Activated T-cell treated with anti-CD3 and anti-CD28 coated beads, Interleukin-2, amount 50 U/mL, for 24 hours (primary cell): ENCODE data around the gene NKX6-2.
"Not testable (repeated sequence)": the region's sequence is repeated elsewhere in the genome, so short reads cannot be mapped to it uniquely, and the experiment has no call there.

Experiments
- DNase-seq: peaks from one replicate; pipeline ENCODE4 v3.0.0-alpha.2; 2020
- H3K27ac Mint-ChIP-seq: 2 replicates; pipeline ENCODE4 v1.8.0; 2020; ENCODE audit warnings: mild to moderate bottlenecking, mixed read lengths
- H3K27me3 Mint-ChIP-seq: 2 replicates; pipeline ENCODE4 v1.8.0; 2020; ENCODE audit warnings: mixed read lengths
- H3K36me3 Mint-ChIP-seq: 2 replicates; pipeline ENCODE4 v1.8.0; 2020; ENCODE audit warnings: low read depth, mixed read lengths
- H3K4me1 Mint-ChIP-seq: 2 replicates; pipeline ENCODE4 v1.8.0; 2020; ENCODE audit warnings: low read depth, mixed read lengths
- H3K4me3 Mint-ChIP-seq: 2 replicates; pipeline ENCODE4 v1.8.0; 2020; ENCODE audit warnings: mild to moderate bottlenecking, moderate library complexity, mixed read lengths
- H3K9me3 Mint-ChIP-seq: 2 replicates; pipeline ENCODE4 v1.8.0; 2020; ENCODE audit warnings: mixed read lengths

Gene NKX6-2

DNA sequence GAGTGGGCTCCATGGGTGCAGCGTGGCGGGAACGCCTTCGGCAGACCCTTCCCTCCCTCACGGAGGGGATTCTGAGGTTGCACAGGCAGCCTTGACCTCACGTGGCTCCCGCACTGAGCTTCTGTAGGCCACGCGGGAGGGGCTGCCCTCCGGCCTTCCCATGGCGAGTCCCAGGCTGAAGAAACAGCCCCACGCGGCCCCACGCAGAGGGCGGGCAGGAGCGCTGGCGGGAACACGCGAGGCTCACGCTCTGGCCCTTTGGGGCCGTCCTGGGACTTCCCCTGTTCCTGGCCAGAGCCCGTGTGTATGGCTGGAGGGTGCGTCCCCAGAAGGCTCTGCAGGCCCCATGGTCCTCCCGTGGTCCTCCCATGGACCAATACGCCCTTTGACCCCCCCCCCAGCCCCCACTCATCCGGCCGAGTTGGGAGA, 21.7 kb upstream of the NKX6-2 start:
- Mint-ChIP-seq H3K36me3 (no peaks in the 10 kb centered on the region), H3K9me3 (no peaks in the 10 kb centered on the region), H3K27me3 (no peaks in the 10 kb centered on the region), H3K4me3 (no peak overlapping the region), H3K27ac (no peak overlapping the region), H3K4me1 (no peaks in the 10 kb centered on the region)
- no peak for DNase-seq

DNA sequence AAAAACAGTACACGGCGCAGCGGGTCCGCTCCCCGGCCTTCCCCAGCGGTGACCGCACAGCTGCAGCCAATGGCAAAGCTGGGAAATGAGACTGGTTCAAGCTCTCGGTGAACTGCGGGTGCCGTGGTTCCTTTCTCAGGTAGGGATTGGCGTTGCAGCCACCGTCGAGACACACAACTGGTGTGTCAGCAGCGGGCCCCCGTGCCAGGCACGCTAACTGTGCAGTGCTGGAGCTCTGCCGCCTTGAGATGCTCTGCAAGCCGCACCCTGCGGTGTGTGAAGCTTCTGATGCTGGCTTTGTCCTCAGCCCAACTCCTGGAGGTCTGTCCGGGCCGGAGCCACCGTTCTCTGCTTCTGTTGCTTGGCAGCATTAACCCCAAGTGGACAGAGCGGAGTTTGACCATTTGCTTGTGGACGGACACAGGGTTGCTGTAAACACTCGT, 20.6 kb upstream of the NKX6-2 start:
- H3K36me3 Mint-ChIP-seq: no peaks in the 10 kb centered on the region
- H3K27ac Mint-ChIP-seq: no peak overlapping the region
- H3K4me3 Mint-ChIP-seq: no peak overlapping the region
- no peaks in the 10 kb centered on the region for H3K4me1 Mint-ChIP-seq
- no peak for DNase-seq
- H3K9me3 Mint-ChIP-seq: no peaks in the 10 kb centered on the region
- no peaks in the 10 kb centered on the region for H3K27me3 Mint-ChIP-seq

DNA sequence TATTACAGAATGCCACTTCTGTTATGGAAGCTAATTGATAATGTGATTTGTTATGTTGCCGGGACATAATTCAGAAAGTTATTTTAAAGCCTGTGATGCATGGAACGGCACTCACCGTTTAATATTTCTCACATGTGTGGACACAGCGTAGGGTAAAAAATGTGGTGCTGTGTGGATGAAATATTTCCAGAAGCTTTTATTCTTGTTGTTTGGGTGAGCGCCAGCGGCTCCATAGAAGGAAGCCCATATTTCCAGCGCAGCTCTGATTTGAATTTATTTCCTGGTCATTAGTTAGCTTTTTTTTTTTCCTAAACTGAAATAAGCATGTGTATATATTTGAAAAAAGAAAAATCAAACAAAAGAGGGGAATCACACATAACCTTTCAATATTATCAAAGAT, 20.2 kb upstream of the NKX6-2 start:
- Mint-ChIP-seq H3K27ac (no peak overlapping the region), H3K36me3 (no peaks in the 10 kb centered on the region), H3K27me3 (no peaks in the 10 kb centered on the region), H3K4me3 (no peak overlapping the region), H3K9me3 (no peaks in the 10 kb centered on the region), H3K4me1 (no peaks in the 10 kb centered on the region)
- no peak for DNase-seq

DNA sequence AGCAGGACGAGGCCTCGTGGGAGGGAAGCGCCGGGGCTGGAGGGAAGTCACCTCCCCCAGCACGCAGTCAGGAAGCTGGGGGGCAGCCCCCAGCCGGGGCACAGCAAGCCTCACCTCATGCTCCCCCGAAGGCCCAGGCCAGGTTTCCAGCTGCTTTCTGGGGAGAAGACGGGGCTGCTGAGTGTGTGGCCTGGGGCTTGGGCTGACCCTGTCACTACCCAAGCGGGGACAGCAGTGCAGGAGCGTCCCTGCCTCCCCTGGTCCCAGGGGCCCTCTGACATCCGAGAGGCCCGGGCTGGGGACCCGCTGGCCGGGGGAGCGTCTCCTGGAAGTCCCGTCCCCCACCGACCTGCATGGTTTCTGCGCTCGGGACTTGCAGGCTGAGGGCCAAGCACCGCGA, 19.7 kb upstream of the NKX6-2 start:
- H3K27ac Mint-ChIP-seq: no peak overlapping the region
- H3K27me3 Mint-ChIP-seq: no peaks in the 10 kb centered on the region
- H3K9me3 Mint-ChIP-seq: no peaks in the 10 kb centered on the region
- DNase-seq: no peak
- H3K4me1 Mint-ChIP-seq: no peaks in the 10 kb centered on the region
- H3K36me3 Mint-ChIP-seq: no peaks in the 10 kb centered on the region
- no peak overlapping the region for H3K4me3 Mint-ChIP-seq

DNA sequence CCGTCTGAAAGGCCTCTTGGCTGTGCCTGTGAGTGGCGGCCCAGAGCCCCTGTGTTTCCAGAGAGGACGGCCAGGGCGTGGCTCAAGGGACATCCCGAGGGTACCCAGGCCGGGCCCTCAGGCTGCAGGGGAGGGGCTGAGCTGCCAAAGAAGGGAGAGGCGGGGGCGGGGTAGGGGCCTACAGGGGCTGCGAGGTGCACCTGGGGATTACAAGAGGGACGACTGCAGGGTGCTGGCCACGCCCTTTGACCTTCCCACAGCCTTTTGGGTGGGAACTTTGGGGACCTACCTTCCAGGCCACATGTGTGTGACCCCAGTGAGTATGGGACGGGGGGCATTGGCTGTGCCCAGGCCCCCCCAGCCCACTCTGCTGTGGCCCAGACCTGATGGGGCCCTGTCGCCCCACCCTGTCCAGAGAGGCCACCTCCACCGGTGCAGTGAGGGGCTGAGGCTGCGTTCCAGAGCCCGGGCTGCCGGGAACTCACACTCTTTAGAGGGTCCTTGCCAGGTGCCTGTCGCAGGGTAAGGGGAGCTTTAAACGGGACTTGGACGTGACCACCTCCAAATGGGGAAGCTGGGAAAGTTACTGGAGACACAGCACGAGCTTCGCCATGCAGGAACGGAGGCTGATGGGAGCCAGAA, 19.0 kb upstream of the NKX6-2 start:
- Mint-ChIP-seq H3K4me3 (no peak overlapping the region), H3K27me3 (no peaks in the 10 kb centered on the region), H3K36me3 (no peaks in the 10 kb centered on the region), H3K4me1 (no peaks in the 10 kb centered on the region), H3K27ac (no peak overlapping the region), H3K9me3 (no peaks in the 10 kb centered on the region)
- no peak for DNase-seq

DNA sequence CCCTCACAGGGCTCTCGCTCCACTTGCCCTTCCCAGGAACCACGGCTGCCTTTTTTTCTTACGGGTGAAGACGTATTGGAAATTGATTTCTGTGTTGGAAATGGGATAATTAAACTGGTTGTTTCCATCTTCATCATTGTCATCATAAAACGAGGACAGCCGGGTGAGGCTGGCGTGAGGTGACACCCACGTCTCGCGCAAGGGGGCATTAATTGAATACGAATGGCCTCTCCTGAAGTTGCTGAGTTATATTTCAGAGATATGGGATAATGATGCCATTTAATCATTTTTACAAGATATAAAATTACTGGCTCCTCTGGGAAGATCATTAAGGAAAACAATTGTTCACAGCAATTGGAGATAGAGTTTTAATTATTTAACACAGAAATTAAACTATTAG, 18.3 kb upstream of the NKX6-2 start:
- no peak overlapping the region for H3K27ac Mint-ChIP-seq
- no peaks in the 10 kb centered on the region for H3K4me1 Mint-ChIP-seq
- no peaks in the 10 kb centered on the region for H3K36me3 Mint-ChIP-seq
- DNase-seq: no peak
- H3K4me3 Mint-ChIP-seq: no peak overlapping the region
- H3K9me3 Mint-ChIP-seq: no peaks in the 10 kb centered on the region
- no peaks in the 10 kb centered on the region for H3K27me3 Mint-ChIP-seq

DNA sequence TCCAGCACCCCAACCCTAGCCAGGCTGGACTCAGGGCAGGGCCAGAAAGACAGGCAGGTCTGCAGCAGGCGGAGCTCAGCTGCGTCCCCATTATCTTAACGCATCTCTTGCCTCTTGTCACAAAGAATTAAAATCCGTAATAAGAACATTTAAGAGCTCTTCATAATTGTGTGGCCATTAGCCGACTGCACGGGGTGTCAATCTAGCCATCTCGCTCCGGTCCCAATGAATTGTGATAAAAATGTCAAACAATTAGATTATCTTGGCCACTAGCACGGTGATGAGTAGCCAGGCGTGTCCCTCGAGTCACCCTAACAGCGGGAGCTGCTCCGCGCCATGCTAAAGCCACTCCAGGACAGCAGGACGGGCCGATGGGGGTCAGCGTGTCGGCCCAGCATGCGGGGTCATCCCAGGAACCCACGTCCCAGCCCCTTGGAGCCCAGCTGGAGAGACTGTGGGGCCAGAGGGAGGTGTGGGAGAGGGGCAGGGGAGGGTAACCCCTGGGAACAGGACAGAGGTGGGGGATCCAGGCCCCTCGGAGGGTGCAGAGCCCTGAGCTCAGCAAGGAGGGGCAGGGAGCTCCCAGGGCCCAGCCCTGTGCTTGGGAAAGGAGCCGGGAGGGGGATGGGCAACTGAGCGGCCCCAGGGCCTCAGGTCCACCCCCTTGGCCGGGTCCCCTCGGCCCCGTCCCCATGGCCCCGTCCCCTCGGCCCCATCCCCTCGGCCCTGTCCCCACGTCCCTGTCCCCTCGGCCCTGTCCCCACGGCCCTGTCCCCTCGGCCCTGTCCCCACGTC, 17.7 kb upstream of the NKX6-2 start:
- H3K9me3 Mint-ChIP-seq: no peaks in the 10 kb centered on the region
- no peak for DNase-seq
- no peaks in the 10 kb centered on the region for H3K4me1 Mint-ChIP-seq
- H3K4me3 Mint-ChIP-seq: no peak overlapping the region
- no peaks in the 10 kb centered on the region for H3K27me3 Mint-ChIP-seq
- H3K27ac Mint-ChIP-seq: no peak overlapping the region
- no peaks in the 10 kb centered on the region for H3K36me3 Mint-ChIP-seq

DNA sequence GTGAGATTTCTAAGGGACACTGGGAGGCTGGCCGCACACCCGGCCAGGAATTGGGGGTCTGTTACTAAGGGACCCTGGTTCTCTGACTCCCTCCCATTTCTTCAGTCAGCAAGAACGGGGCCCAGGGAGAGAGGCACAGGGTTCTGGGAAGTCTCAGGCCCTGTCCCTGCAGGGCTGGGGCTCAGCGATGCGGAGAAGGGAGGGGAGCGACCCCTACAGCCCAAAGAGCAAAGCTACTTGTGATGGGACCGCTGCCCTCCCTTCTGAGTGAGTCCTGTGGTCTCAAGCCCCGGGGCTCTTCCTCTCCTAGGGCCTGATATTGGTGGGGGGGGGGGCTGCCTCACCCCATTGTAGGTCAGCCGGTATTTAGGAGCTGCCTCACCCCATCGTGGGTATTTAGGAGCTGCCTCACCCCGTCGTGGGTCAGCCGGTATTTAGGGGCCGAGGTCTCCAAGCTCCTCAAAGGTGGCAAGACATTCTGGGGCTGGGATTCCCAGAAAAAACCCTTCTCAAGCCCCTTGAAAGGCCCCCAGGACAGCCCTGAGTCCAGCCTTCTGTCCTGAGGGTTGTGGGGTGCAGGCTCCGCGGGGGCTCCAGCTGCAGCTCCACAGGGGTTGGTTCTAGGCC, 16.9 kb upstream of the NKX6-2 start:
- Mint-ChIP-seq H3K36me3 (no peaks in the 10 kb centered on the region), H3K27me3 (no peaks in the 10 kb centered on the region), H3K4me1 (no peaks in the 10 kb centered on the region), H3K9me3 (no peaks in the 10 kb centered on the region), H3K27ac (no peak overlapping the region), H3K4me3 (no peak overlapping the region)
- DNase-seq: no peak

DNA sequence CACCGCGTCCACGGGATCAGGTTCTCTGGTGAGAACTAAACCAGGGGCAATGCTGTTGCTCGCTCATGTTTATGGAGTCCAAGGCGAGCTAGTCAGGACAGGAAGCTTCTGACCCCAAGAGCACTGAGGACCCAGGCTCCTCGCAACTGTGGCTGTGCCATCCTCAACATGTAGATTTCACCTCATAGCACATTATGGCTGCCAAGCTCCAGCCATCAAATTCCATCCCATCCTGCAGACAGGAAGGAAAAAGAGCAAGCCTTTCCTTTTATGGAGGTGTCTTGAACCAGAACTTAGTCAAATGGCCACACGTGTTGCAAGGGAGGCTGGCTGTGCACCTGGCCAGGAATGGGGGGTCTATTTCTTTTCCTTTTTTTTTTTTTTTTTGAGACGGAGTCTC, 16.1 kb upstream of the NKX6-2 start:
- Mint-ChIP-seq H3K4me3 (no peak overlapping the region), H3K4me1 (no peaks in the 10 kb centered on the region), H3K27me3 (no peaks in the 10 kb centered on the region), H3K27ac (no peak overlapping the region), H3K9me3 (no peaks in the 10 kb centered on the region), H3K36me3 (no peaks in the 10 kb centered on the region)
- DNase-seq: no peak

DNA sequence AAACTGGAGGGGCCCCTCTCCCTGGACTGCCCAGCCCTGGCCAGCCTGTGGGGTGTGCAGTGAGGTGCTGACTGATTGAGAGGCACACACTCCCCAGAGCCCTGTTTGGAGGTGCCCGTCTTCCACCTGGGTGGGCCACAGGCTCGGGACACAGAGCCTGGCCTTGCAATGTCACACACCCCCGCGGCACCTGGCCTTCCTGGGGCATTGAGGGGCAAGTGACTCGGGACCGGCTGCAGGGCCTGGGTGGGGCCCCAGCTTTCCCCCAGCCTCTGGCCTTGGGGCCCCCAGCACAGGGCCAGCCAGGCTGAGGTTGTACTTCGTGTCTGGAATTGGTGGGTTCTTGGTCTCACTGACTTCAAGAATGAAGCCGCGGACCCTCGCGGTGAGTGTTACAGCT, 13.9 kb upstream of the NKX6-2 start:
- no peak overlapping the region for H3K27ac Mint-ChIP-seq
- no peaks in the 10 kb centered on the region for H3K9me3 Mint-ChIP-seq
- no peak overlapping the region for H3K4me3 Mint-ChIP-seq
- H3K27me3 Mint-ChIP-seq: no peaks in the 10 kb centered on the region
- DNase-seq: no peak
- H3K4me1 Mint-ChIP-seq: no peaks in the 10 kb centered on the region
- H3K36me3 Mint-ChIP-seq: no peaks in the 10 kb centered on the region

DNA sequence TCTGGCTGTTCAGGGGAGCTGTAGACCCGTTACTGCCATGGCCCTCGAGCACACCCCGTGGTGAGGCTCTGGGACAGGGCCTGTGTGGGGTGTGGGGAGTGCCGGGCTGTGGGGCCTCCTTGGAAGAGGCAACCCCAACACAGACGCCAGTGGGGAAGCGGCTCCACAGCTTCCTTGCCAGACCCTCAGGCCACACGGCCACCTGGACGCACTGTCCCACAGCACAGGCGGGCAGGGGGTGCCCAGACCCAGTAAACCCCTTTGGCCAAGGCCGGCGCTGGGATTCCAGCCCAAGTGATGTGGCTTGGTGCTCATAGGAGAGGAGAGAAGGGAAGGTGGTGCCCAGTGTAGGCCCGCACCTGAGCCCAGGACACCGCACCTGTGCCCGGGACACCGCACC, 12.9 kb upstream of the NKX6-2 start:
- no peaks in the 10 kb centered on the region for H3K4me1 Mint-ChIP-seq
- H3K9me3 Mint-ChIP-seq: no peaks in the 10 kb centered on the region
- no peak overlapping the region for H3K4me3 Mint-ChIP-seq
- no peak overlapping the region for H3K27ac Mint-ChIP-seq
- DNase-seq: no peak
- H3K27me3 Mint-ChIP-seq: no peaks in the 10 kb centered on the region
- H3K36me3 Mint-ChIP-seq: no peaks in the 10 kb centered on the region

DNA sequence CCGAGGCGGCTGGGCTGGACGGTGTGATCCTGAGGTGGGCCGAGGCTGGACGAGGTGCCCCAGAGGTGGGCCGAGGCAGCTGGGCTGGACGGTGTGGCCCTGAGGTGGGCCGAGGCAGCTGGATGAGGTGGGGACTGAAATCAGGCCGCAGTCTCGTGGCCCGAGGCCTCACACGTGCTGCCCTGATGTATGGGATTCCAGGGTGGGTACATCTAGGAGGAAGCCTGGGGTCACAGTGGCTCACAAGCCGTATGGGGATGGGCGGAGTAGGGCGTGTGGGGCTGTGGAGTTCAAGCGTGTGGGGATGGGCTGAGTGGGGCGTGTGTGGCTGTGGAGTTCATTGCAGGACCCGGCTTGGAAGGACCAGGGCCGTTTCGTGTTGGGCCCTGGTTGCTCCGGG, 12.5 kb upstream of the NKX6-2 start:
- no peaks in the 10 kb centered on the region for H3K27me3 Mint-ChIP-seq
- H3K27ac Mint-ChIP-seq: no peak overlapping the region
- H3K4me3 Mint-ChIP-seq: no peak overlapping the region
- no peak for DNase-seq
- H3K9me3 Mint-ChIP-seq: no peaks in the 10 kb centered on the region
- H3K4me1 Mint-ChIP-seq: no peaks in the 10 kb centered on the region
- no peaks in the 10 kb centered on the region for H3K36me3 Mint-ChIP-seq

DNA sequence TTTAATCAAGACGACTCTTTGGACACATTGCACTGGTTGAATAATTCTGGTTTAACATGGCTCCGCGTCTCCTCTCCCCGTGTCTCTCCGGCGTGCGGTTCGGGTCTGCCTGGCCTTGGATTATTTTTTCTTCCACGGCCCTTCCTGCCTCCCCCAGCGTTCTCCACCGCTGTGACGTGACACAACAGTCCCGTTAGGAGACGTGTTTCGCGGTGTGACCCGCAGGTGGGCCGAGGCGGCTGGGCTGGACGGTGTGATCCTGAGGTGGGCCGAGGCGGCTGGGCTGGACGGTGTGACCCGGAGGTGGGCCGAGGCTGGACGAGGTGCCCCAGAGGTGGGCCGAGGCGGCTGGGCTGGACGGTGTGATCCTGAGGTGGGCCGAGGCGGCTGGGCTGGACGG, 12.0 kb upstream of the NKX6-2 start:
- not testable (repeated sequence) for DNase-seq, H3K4me3 Mint-ChIP-seq, H3K4me1 Mint-ChIP-seq, H3K36me3 Mint-ChIP-seq, H3K9me3 Mint-ChIP-seq, H3K27ac Mint-ChIP-seq, H3K27me3 Mint-ChIP-seq

DNA sequence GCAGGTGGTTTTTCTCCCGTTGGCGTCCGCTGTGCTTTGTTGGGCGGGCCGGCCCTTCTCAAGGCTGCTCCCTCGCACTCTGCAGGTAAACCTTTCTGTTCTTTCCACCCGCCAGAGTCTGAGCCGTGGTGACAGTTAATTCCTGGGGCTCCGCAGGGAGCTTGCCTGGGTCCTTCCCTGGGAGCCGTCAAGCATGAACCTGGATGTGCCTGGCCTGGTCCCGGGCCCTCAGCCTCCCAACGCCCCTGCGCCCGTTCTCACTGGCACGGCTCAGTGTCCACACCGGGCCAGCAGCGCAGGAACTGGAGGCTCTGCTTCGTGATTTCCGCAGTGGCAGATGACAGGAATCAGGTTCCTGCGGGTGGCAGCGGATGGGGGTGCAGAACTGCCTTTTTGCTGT, 10.9 kb upstream of the NKX6-2 start:
- Mint-ChIP-seq H3K36me3 (no peaks in the 10 kb centered on the region), H3K4me1 (no peaks in the 10 kb centered on the region), H3K9me3 (no peaks in the 10 kb centered on the region), H3K27me3 (no peaks in the 10 kb centered on the region), H3K4me3 (no peak overlapping the region), H3K27ac (no peak overlapping the region)
- no peak for DNase-seq
